ENCODE data around the gene SEPSECS.
A peak's percentile ranks its signal among the peaks of the same experiment; 100 is the strongest.

The SEPSECS gene

GRCh38 chr4:25159837-25160713 lies at the start of gene SEPSECS:
Gene SEPSECS (minus strand): TSS chr4:25160449. CDS start chr4:25160369, 80 bp downstream.
- peak; percentile 82 to 87 (median 83) for DNase-seq (ENCODE audit: low read depth in 3 of 3, low spot score in 1 of 3)

GRCh38 chr4:25209702-25210101 lies 49.5 kb upstream of the SEPSECS start:
- DNase-seq (ENCODE audit: low read depth in 3 of 3, low spot score in 1 of 3): no peak

GRCh38 chr4:25207997-25208396 lies 47.7 kb upstream of the SEPSECS start:
- no peak for DNase-seq (ENCODE audit: low read depth in 3 of 3, low spot score in 1 of 3)

GRCh38 chr4:25198713-25199112 lies 38.5 kb upstream of the SEPSECS start:
- no peak for DNase-seq (ENCODE audit: low read depth in 3 of 3, low spot score in 1 of 3)

GRCh38 chr4:25190407-25190806 lies 30.2 kb upstream of the SEPSECS start:
- DNase-seq (ENCODE audit: low read depth in 3 of 3, low spot score in 1 of 3): no peak

- no peak for DNase-seq (ENCODE audit: low read depth in 3 of 3, low spot score in 1 of 3)
Observed at GRCh38 chr4:25184056-25184455, 23.8 kb upstream of the SEPSECS start.

- DNase-seq (ENCODE audit: low read depth in 3 of 3, low spot score in 1 of 3): no peak
Observed at GRCh38 chr4:25182937-25183336, 22.7 kb upstream of the SEPSECS start.

- DNase-seq (ENCODE audit: low read depth in 3 of 3, low spot score in 1 of 3): no peak
Observed at GRCh38 chr4:25180524-25181131, 20.4 kb upstream of the SEPSECS start.

- no peak for DNase-seq (ENCODE audit: low read depth in 3 of 3, low spot score in 1 of 3)
Observed at GRCh38 chr4:25178838-25179261, 18.6 kb upstream of the SEPSECS start.

GRCh38 chr4:25177147-25177546 lies 16.9 kb upstream of the SEPSECS start:
- no peak for DNase-seq (ENCODE audit: low read depth in 3 of 3, low spot score in 1 of 3)

- no peak for DNase-seq (ENCODE audit: low read depth in 3 of 3, low spot score in 1 of 3)
Observed at GRCh38 chr4:25174674-25175073, 14.4 kb upstream of the SEPSECS start.

- DNase-seq (ENCODE audit: low read depth in 3 of 3, low spot score in 1 of 3): no peak
Observed at GRCh38 chr4:25172961-25173915, 13.0 kb upstream of the SEPSECS start.

- no peak for DNase-seq (ENCODE audit: low read depth in 3 of 3, low spot score in 1 of 3)
Observed at GRCh38 chr4:25171201-25171865, 11.1 kb upstream of the SEPSECS start.

GRCh38 chr4:25169446-25169845 lies 9.2 kb upstream of the SEPSECS start:
- no peak for DNase-seq (ENCODE audit: low read depth in 3 of 3, low spot score in 1 of 3)

- DNase-seq (ENCODE audit: low read depth in 3 of 3, low spot score in 1 of 3): no peak
Observed at GRCh38 chr4:25165916-25166315, 5.7 kb upstream of the SEPSECS start.

- DNase-seq (ENCODE audit: low read depth in 3 of 3, low spot score in 1 of 3): no peak
Observed at GRCh38 chr4:25163196-25163595, 2.9 kb upstream of the SEPSECS start.

- DNase-seq (ENCODE audit: low read depth in 3 of 3, low spot score in 1 of 3): no peak
Observed at GRCh38 chr4:25162566-25162965, 2.3 kb upstream of the SEPSECS start.

- DNase-seq (ENCODE audit: low read depth in 3 of 3, low spot score in 1 of 3): no peak
Observed at GRCh38 chr4:25161593-25161950, 1.3 kb upstream of the SEPSECS start.

GRCh38 chr4:25160714-25161592 lies 704 bp upstream of the SEPSECS start:
- DNase-seq (ENCODE audit: low read depth in 3 of 3, low spot score in 1 of 3): no peak

GRCh38 chr4:25158817-25159216 lies 1.4 kb downstream of the SEPSECS start:
- DNase-seq (ENCODE audit: low read depth in 3 of 3, low spot score in 1 of 3): no peak
